Activated CD4-positive, alpha-beta T cell treated with anti-CD3 and anti-CD28 coated beads for 36 hours (primary cell): Measurements from ENCODE around the gene ZKSCAN7. TPM values are rescaled to one million over a fixed set of nuclear protein-coding genes. Genes with fewer than 3 reads are reported as not detected.
"Not testable (repeated sequence)": the region's sequence is repeated elsewhere in the genome, so short reads cannot be mapped to it uniquely, and the experiment has no call there.

Source experiments
- ATAC-seq: fragments of 200-7000 bp; cut with Tn5 transposase; one replicate; pipeline ENCODE4 v1.10.0; 2021; ENCODE audit warnings: mild to moderate bottlenecking, moderate library complexity
- CTCF ChIA-PET: fragments of 350-600 bp; sonication (Branson Sonifier 250); formaldehyde crosslinking; loops from one replicate; lab custom pipeline; 2021; ENCODE audit warnings: antibody characterized with exemption; lab: Charles Lee
- POLR2A ChIA-PET: fragments of 350-600 bp; sonication (Branson Sonifier 250); formaldehyde crosslinking; loops from one replicate; lab custom pipeline; 2021; ENCODE audit warnings: antibody characterized with exemption, inconsistent platforms; lab: Charles Lee
- DNase-seq: peaks from one replicate; pipeline ENCODE4 v3.0.0-alpha.2; 2020
- H3K27ac Mint-ChIP-seq: one replicate; pipeline ENCODE4 v1.8.0; 2021; ENCODE audit warnings: mixed read lengths
- H3K27me3 Mint-ChIP-seq: one replicate; pipeline ENCODE4 v1.8.0; 2021; ENCODE audit warnings: mixed read lengths
- H3K36me3 Mint-ChIP-seq: one replicate; pipeline ENCODE4 v1.8.0; 2021; ENCODE audit warnings: low read depth, mixed read lengths
- H3K4me1 Mint-ChIP-seq: one replicate; pipeline ENCODE4 v1.8.0; 2021; ENCODE audit warnings: mixed read lengths
- H3K4me3 Mint-ChIP-seq: one replicate; pipeline ENCODE4 v1.8.0; 2021; ENCODE audit warnings: mild to moderate bottlenecking, moderate library complexity, mixed read lengths
- H3K9me3 Mint-ChIP-seq: one replicate; pipeline ENCODE4 v1.8.0; 2021; ENCODE audit warnings: low read depth, mixed read lengths
- intact Hi-C, 2 experiments: fragments of 100-400 bp; cut with DNase I in 1 of 2; cut with micrococcal nuclease in 1 of 2; formaldehyde crosslinking; loops; one replicate each; pipeline versions ENCODE4 v1.14.2 to v1.15.1; 2022 to 2024; cut with DNase I, micrococcal nuclease
- total RNA-seq, 2 experiments: library from RNA; stranded (reverse); gene quantifications; one replicate each; pipeline ENCODE4 v1.2.3, GENCODE V29; 2021

Gene ZKSCAN7
- total RNA-seq, 2 experiments from 2014 or later: 2.0 TPM

DNA sequence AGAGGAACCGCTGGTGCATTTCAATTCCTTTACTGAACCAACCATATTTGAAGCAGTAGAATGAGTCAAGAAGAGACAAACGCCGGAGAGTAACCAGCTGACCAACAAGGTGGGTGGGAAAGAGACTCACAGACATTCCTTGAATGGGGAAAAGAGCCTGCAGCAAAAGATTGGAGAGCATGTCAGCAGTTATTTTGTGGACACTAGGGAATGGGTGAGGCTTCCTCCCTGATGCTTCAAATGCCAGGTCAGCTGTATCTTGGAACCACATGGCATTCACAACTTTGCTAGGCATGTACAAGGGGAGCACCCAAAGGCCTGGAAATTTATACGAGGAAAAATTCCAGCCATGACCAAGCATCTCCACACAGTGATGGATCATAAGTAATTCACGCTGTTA lies 29.9 kb upstream of the ZKSCAN7 start:
- no peaks in the 10 kb centered on the region for H3K36me3 Mint-ChIP-seq
- no peak overlapping the region for H3K4me3 Mint-ChIP-seq
- H3K27me3 Mint-ChIP-seq: peaks cover 25% of the 10 kb centered on the region
- no peaks in the 10 kb centered on the region for H3K4me1 Mint-ChIP-seq
- H3K9me3 Mint-ChIP-seq: no peaks in the 10 kb centered on the region
- ChIA-PET CTCF (interaction anchor here (0.7 kb wide), 1 partner anchor 9 kb away, joined by 3 read pairs; no protein-coding TSS in a partner anchor), POLR2A (no interaction called here)
- ATAC-seq (no peak), DNase-seq (no peak)
- no peak overlapping the region for H3K27ac Mint-ChIP-seq
- intact Hi-C loops: no loop called here

DNA sequence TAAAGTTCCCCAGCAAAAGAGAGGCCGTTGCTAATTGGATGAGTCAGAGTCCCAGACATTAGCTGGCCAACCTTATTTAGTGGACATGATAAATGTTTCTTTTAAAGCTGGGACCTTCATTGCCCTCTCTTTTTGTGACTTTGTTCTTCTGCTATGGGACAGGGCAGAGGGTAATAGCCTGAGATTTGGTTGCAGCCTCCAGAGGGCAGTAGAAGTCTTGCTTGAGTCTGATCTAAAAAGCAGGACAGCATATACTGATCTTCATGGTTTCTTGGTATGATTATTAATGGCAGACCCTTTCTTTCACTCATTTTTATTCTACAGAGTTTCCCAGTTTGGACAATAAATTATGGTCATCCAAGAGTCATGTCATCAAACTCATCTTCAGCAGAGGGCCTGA lies 25.1 kb upstream of the ZKSCAN7 start:
- ChIA-PET CTCF (interaction anchor here (1.0 to 1.1 kb wide), 2 partner anchors 205 to 268 kb away, joined by 3 to 4 read pairs; no protein-coding TSS in a partner anchor), POLR2A (no interaction called here)
- H3K36me3 Mint-ChIP-seq: no peaks in the 10 kb centered on the region
- H3K4me3 Mint-ChIP-seq: no peak overlapping the region
- no peaks in the 10 kb centered on the region for H3K9me3 Mint-ChIP-seq
- no peaks in the 10 kb centered on the region for H3K4me1 Mint-ChIP-seq
- peak; percentile 53 for DNase-seq
- intact Hi-C loops: loop anchor here (5.0 to 10.0 kb wide), 3 partner anchors 208 to 505 kb away; no protein-coding TSS in a partner anchor
- ATAC-seq: no peak
- H3K27me3 Mint-ChIP-seq: peaks cover 7% of the 10 kb centered on the region
- H3K27ac Mint-ChIP-seq: no peak overlapping the region

DNA sequence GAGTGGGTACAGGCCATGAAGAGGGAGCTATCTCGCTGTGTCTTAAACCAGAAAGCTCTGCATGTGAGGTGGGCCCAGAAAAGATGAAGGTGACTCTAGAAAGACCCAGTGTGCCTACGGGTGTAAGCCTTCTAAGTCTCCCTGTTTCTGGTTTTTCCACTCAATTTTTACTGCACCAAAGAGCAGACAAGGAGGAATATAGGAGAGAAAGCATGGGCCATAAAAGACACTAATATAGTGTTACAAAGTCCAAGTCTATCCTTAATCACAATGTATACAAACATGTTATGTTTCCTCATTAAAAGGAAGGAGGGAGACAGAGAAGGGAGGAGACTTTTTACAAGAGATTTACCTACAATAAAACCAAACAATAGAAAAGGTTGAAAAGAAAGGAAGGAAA lies 24.1 kb upstream of the ZKSCAN7 start:
- DNase-seq (no peak), ATAC-seq (no peak)
- H3K4me3 Mint-ChIP-seq: no peak overlapping the region
- POLR2A ChIA-PET: no interaction called here
- no peaks in the 10 kb centered on the region for H3K9me3 Mint-ChIP-seq
- H3K4me1 Mint-ChIP-seq: no peaks in the 10 kb centered on the region
- intact Hi-C loops: loop anchor here (5.0 to 10.0 kb wide), 3 partner anchors 209 to 504 kb away; no protein-coding TSS in a partner anchor
- H3K27me3 Mint-ChIP-seq: peaks cover 15% of the 10 kb centered on the region
- no peaks in the 10 kb centered on the region for H3K36me3 Mint-ChIP-seq
- CTCF ChIA-PET: interaction anchor here (0.5 kb wide), 1 partner anchor 384 kb away, joined by 3 read pairs; no protein-coding TSS in a partner anchor
- no peak overlapping the region for H3K27ac Mint-ChIP-seq

- DNase-seq, H3K36me3 Mint-ChIP-seq, POLR2A ChIA-PET, ATAC-seq, H3K4me3 Mint-ChIP-seq, H3K4me1 Mint-ChIP-seq, H3K9me3 Mint-ChIP-seq, H3K27ac Mint-ChIP-seq: not testable (repeated sequence)
- intact Hi-C loops: loop anchor here (5.0 to 10.0 kb wide), 3 partner anchors 212 to 500 kb away; no protein-coding TSS in a partner anchor
- CTCF ChIA-PET: interaction anchor here (0.6 kb wide), 1 partner anchor 126 kb away, joined by 3 read pairs; no protein-coding TSS in a partner anchor
- peaks cover 29% of the 10 kb centered on the region for H3K27me3 Mint-ChIP-seq
These were observed 20.3 kb upstream of the ZKSCAN7 start for GRCh38 chr3:44534659-44535058.

DNA sequence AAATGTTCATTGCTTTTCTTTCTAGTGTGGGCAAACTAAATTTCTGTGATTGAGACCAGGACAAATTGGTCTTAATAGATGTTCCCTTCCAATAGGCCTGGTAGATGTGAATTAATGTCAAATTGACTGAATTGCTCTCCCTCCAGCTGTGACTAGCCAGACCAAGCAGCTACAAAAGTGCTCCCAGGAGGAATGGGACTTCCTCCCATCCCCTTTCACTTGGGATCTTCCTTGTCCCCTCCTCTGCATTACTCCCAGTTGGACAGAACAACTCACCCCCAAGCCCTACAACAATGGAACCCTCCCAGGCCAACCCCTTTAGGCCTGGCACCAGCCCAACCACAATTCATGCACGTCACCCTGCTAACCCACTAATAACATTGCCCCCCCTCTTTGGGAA lies 19.6 kb upstream of the ZKSCAN7 start:
- no peak overlapping the region for H3K4me3 Mint-ChIP-seq
- DNase-seq (no peak), ATAC-seq (no peak)
- POLR2A ChIA-PET: no interaction called here
- H3K4me1 Mint-ChIP-seq: no peaks in the 10 kb centered on the region
- peaks cover 30% of the 10 kb centered on the region for H3K27me3 Mint-ChIP-seq
- no peaks in the 10 kb centered on the region for H3K36me3 Mint-ChIP-seq
- intact Hi-C loops: loop anchor here in 1 of 2 experiments (10.0 kb wide), 2 partner anchors 469 to 499 kb away; no protein-coding TSS in a partner anchor
- no peak overlapping the region for H3K27ac Mint-ChIP-seq
- H3K9me3 Mint-ChIP-seq: no peaks in the 10 kb centered on the region
- CTCF ChIA-PET: interaction anchor here (1.0 kb wide), 1 partner anchor 16 kb away, joined by 3 read pairs; no protein-coding TSS in a partner anchor

DNA sequence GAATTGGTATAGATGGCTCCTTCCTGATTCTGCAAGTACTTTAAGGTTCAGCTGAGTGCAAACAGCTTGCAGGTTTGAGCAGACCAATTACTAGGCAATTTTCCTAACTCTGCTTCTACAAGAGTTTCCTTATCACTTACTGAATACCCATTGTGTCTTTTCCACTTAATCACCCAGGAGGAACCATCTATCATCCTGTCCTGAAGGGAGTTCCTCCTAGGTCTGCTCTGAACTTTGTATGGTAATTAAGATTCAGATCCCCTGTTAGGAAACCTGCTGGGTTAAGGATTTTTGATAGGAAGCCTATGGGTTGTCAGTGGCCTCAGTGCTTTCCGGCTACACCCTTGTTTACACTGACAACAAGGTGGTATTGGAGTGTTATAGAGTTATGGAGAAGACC lies 10.2 kb upstream of the ZKSCAN7 start:
- DNase-seq, CTCF ChIA-PET, H3K27ac Mint-ChIP-seq, H3K9me3 Mint-ChIP-seq, ATAC-seq, POLR2A ChIA-PET, H3K36me3 Mint-ChIP-seq, H3K4me1 Mint-ChIP-seq, H3K4me3 Mint-ChIP-seq, H3K27me3 Mint-ChIP-seq, intact Hi-C loops: not testable (repeated sequence)

DNA sequence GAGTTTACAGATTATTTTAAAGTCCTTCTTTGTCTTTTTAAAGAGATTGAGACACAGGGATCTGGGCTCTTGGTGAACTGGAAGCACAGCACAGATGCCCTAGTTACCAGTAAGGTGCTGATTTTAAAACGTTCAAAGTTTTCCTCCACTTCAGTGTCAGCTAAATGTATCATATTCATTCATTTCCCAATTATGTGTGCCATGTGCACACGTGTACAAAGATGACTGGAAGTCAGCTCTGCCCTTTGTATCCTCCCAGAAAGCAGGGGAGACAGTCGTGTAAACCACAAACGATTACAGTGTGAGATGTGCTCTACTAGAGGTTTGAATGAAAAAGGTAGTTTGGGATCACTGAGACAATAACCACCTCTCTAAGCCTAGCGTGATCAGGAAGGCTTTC lies 730 bp downstream of the ZKSCAN7 start:
- ChIA-PET CTCF (interaction anchor here (0.6 to 1.0 kb wide), 2 partner anchors 23 to 34 kb away, joined by 3 read pairs; no protein-coding TSS in a partner anchor), POLR2A (no interaction called here)
- intact Hi-C loops: loop anchor here in 1 of 2 experiments (1.0 to 2.0 kb wide), 2 partner anchors 69 to 306 kb away; partner anchors contain the start of genes TMEM42 and ZNF197
- Mint-ChIP-seq H3K4me3 (peak overlapping the region; percentile 88), H3K36me3 (peaks cover 31% of the 10 kb centered on the region), H3K9me3 (peaks cover 11% of the 10 kb centered on the region), H3K27ac (peak overlapping the region; percentile 88), H3K27me3 (no peaks in the 10 kb centered on the region), H3K4me1 (peaks cover 13% of the 10 kb centered on the region)
- DNase-seq: peak; percentile 10
- ATAC-seq: peak; percentile 70

GRCh38 chr3:44557074-44557473 lies 2.1 kb downstream of the ZKSCAN7 start:
- ChIA-PET POLR2A (no interaction called here), CTCF (no interaction called here)
- no peaks in the 10 kb centered on the region for H3K27me3 Mint-ChIP-seq
- peaks cover 13% of the 10 kb centered on the region for H3K4me1 Mint-ChIP-seq
- intact Hi-C loops: no loop called here
- H3K4me3 Mint-ChIP-seq: no peak overlapping the region
- no peak overlapping the region for H3K27ac Mint-ChIP-seq
- H3K36me3 Mint-ChIP-seq: peaks cover 45% of the 10 kb centered on the region
- DNase-seq (no peak), ATAC-seq (no peak)
- H3K9me3 Mint-ChIP-seq: peaks cover 13% of the 10 kb centered on the region

DNA sequence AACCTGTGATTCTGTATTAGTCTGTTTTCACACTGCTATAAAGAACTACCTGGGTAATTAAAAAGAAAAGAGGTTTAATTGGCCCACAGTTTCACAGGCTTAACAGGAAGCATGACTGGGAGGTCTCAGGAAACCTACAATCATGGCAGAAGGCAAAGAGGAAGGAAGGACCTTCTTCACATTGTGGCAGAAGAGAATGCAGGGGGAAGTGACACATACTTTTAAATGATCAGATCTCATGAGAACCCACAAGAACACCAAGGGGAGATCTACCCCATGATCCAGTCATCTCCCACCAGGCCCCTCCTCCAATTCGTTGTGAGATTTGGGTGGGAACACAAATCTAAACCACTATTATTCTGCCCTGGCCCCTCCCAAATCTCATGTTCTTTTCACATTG lies 6.1 kb downstream of the ZKSCAN7 start:
- ChIA-PET POLR2A (no interaction called here), CTCF (no interaction called here)
- Mint-ChIP-seq H3K27me3 (no peaks in the 10 kb centered on the region), H3K36me3 (peaks cover 54% of the 10 kb centered on the region), H3K4me3 (no peak overlapping the region), H3K27ac (no peak overlapping the region), H3K4me1 (peaks cover under 1% of the 10 kb centered on the region), H3K9me3 (peaks cover 8% of the 10 kb centered on the region)
- DNase-seq: no peak
- ATAC-seq: no peak
- intact Hi-C loops: no loop called here

GRCh38 chr3:44562147-44562546 lies 7.2 kb downstream of the ZKSCAN7 start:
- intact Hi-C loops: no loop called here
- ChIA-PET POLR2A (no interaction called here), CTCF (no interaction called here)
- ATAC-seq: no peak
- H3K4me3 Mint-ChIP-seq: no peak overlapping the region
- peaks cover 10% of the 10 kb centered on the region for H3K9me3 Mint-ChIP-seq
- H3K27ac Mint-ChIP-seq: no peak overlapping the region
- H3K27me3 Mint-ChIP-seq: no peaks in the 10 kb centered on the region
- H3K36me3 Mint-ChIP-seq: peaks cover 59% of the 10 kb centered on the region
- no peak for DNase-seq
- no peaks in the 10 kb centered on the region for H3K4me1 Mint-ChIP-seq

GRCh38 chr3:44568561-44568960 lies 13.6 kb downstream of the ZKSCAN7 start:
- POLR2A ChIA-PET: no interaction called here
- H3K27ac Mint-ChIP-seq: no peak overlapping the region
- no peak overlapping the region for H3K4me3 Mint-ChIP-seq
- no peak for ATAC-seq
- DNase-seq: no peak
- intact Hi-C loops: no loop called here
- CTCF ChIA-PET: interaction anchor here (0.6 kb wide), 1 partner anchor 58 kb away, joined by 3 read pairs; no protein-coding TSS in a partner anchor
- peaks cover 52% of the 10 kb centered on the region for H3K9me3 Mint-ChIP-seq
- H3K36me3 Mint-ChIP-seq: peaks cover 77% of the 10 kb centered on the region
- H3K27me3 Mint-ChIP-seq: no peaks in the 10 kb centered on the region
- no peaks in the 10 kb centered on the region for H3K4me1 Mint-ChIP-seq

GRCh38 chr3:44571024-44571423 lies 16.0 kb downstream of the ZKSCAN7 start:
- H3K4me3 Mint-ChIP-seq: no peak overlapping the region
- no peak for DNase-seq
- no peaks in the 10 kb centered on the region for H3K27me3 Mint-ChIP-seq
- no peak for ATAC-seq
- ChIA-PET CTCF (interaction anchor here (0.6 kb wide), 1 partner anchor 38 kb away, joined by 3 read pairs; no protein-coding TSS in a partner anchor), POLR2A (no interaction called here)
- H3K27ac Mint-ChIP-seq: no peak overlapping the region
- intact Hi-C loops: no loop called here
- peaks cover 50% of the 10 kb centered on the region for H3K9me3 Mint-ChIP-seq
- no peaks in the 10 kb centered on the region for H3K4me1 Mint-ChIP-seq
- peaks cover 58% of the 10 kb centered on the region for H3K36me3 Mint-ChIP-seq
